HT1080 (cell line): ENCODE results near the gene PPID. TPM values are rescaled to one million over a fixed set of nuclear protein-coding genes. Genes with fewer than 3 reads are reported as not detected.
"Not testable (repeated sequence)": the region's sequence is repeated elsewhere in the genome, so short reads cannot be mapped to it uniquely, and the experiment has no call there.

ENCODE experiments used
- DNase-seq: peaks from one replicate; pipeline ENCODE4 v3.0.0-alpha.2; 2015; ENCODE audit warnings: low read depth
- small RNA-seq: library from RNA; depleted of rRNA; stranded (forward); fragments of <200 nt; gene quantifications from one replicate; pipeline ENCODE3, GENCODE V24; 2014
- total RNA-seq: library from RNA; depleted of rRNA; stranded (reverse); fragments of >200 nt; shearing (Covaris generic); gene quantifications from 2 replicates; pipeline ENCODE4 v1.2.3, GENCODE V29; 2014; rRNA removed

Gene PPID
- total RNA-seq, 1 experiment from 2014 or later, result 47.1 TPM

DNA sequence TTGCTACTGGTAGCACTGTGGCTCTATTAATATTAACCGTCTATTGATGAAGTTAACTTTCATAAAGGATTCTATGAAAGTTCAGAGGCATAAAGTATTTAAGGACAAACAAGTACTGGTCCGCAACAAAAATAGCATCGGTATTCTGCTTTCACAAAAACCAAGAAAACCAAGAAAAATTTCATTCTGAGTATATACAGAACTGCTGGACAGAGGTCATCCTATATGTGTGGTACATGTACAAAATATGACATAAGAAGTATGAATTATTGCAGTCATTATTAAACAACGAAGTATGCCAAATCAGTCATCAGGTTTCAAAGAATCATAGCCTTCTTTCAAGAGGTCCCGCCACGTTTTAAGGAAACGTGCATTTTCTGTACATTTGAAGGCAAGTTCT, 53.9 kb downstream of the PPID start:
- DNase-seq, result no peak

DNA sequence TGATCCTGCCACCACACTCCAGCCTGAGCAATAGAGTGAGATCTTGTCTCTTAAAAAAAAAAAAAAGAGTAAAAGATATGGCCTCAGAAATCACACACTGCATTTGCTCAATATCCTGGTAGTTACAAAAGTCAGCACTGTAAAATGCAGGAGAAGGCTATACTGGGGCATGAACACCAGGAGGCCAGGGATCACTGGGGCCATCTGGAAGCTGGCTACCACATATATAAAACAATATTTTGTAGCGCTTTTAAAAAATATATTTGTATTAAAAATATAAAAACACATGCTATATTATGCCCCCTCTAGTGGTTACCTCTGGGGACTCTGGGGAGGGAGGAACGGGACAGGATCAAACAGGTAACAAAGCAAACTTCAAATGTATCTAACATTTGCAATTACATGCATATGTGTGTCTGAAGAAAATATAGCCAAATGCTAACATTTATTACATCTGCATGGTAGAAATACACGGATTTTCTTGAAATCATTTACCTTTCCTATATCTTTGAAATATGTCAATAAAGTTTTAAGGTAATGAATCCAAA, 55.5 kb downstream of the PPID start:
- DNase-seq, result peak; percentile 30

DNA sequence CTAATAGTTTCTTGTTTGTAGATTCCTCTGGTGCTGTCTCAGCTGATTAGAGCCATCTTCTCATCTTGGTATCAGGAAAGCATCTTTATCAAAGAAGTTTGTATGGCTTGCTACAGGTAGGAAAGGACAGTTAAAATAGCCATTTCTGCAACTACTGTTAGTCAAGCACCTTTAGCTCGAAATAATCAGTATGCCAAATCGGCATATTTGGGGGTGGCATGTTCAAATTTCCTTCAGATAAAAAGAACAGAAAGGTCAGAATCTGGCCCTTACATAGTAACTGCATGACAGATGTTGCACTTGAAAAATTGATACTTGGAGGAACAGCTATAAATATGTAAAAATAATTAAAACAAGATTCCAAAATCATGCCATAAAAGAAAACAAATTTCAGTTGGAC, 56.3 kb downstream of the PPID start:
- no peak for DNase-seq

DNA sequence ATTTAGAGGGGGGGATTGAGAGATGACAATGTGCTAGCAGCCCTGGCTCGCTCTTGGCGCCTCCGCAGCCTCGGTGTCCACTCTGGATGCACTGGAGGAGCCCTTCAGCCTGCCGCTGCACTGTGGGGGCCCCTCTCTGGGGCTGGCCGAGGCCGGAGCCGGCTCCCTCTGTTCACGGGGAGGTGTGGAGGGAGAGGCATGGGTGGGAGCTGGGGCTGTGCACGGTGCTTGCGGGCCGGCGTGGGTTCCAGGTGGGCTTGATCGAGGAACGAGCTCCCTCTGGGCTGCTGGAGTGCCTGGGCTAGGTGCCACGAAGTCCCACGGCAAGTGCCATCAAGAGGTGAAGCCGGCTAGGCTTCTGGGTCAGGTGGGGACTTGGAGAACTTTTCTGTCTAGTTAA, 58.4 kb downstream of the PPID start:
- DNase-seq, result no peak

DNA sequence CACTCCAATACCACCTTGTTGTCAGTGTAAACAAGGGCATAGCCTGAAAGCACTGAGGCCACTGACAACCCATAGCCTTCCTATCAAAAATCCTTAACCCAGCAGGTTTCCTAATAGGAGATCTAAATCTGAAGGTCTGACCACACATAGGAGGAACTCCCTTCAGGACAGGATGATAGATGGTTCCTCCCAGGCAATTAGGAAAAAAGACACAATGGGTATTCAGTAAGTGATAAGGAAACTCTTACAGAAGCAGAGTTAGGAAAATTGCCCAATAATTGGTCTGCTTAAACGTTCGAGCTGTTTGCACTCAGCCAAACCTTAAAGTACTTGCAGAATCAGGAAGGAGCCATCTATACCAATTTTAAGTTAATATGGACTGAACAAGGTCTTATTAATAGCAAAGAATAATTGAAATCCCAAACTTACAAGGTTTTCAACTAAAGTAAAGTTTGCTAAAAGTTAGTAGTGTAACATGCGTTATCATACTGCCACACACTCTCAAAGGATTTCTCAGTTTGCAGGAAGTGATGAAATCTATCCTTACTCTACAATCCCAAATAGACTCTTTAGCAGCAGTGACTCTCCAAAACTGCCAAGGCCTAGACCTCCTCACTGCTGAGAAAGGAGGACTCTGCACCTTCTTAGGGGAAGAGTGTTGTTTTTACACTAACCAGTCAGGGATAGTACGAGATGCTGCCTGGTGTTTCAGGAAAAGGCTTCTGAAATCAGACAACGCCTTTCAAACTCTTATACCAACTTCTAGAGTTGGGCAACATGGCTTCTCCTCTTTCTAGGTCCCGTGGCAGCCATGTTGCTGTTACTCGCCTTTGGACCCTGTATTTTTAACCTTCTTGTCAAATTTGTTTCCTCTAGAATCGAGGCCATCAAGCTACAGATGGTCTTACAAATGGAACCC, 59.2 kb downstream of the PPID start:
- not testable (repeated sequence) for DNase-seq

DNA sequence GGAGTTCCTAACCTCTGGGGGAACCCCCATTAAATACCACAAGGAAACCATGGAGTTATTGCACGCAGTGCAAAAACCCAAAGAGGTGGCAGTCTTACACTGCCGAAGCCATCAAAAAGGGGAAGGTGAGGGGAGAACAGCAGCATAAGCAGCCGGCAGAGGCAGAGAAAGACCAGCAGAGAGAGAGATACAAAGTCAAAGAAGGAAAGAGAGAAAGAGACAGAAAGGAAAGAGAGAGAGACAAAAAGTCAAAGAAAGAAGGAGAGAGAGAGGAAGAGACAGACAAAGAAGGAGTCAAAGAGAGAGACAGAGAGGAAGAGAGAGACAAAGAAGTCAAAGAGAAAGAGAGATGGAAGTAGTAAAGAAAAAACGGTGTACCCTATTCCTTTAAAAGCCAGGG, 59.9 kb downstream of the PPID start:
- DNase-seq, result not testable (repeated sequence)

Small RNA genes lying within 50 kb of the gene (small RNA-seq; reads per million reads assigned to genes)
- gene RF00012, result 0.98 reads per million, percentile 73 among the genes with 10 or more reads in this experiment

Other genes with a start within 250 kb of the PPID start
- not detected in 2 replicates for gene RXFP1, start 201.5 kb downstream of the PPID start, total RNA-seq
- 16.1 and 22.6 TPM in 2 replicates for gene C4orf46, start 51.5 kb downstream of the PPID start, total RNA-seq
- 7.4 and 11.9 TPM in 2 replicates for gene ETFDH, start 51.1 kb downstream of the PPID start, total RNA-seq
- 8.5 and 10.3 TPM in 2 replicates for gene FNIP2, start 45.6 kb upstream of the PPID start, total RNA-seq